ENCODE data around the gene IDI2. TPM values are rescaled to one million over a fixed set of nuclear protein-coding genes. Genes with fewer than 3 reads are reported as not detected.

The IDI2 gene
- total RNA-seq, 1 donor from 2014 or later, result not detected

DNA sequence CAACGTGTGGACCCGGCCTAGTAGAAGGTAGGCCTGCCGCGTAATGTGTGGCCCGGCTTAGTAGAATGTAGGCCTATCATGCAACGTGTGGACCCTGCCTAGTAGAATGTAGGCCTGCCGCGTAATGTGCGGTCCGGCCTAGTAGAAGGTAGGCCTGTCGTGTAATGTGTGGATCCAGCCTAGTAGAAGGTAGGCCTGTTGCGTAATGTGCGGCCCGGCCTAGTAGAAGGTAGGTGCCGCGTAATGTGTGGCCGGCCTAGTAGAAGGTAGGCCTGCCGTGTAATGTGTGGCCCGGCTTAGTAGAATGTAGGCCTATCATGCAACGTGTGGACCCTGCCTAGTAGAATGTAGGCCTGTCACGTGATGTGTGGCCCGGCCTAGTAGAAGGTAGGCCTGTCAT is 49.3 kb downstream of the IDI2 start:
- no peak overlapping the region for H3K4me3 ChIP-seq (ENCODE audit: low read depth, low read length)
- no peak for DNase-seq (ENCODE audit: low read depth)
- no peaks in the 10 kb centered on the region for H3K36me3 ChIP-seq (ENCODE audit: control insufficient read depth, insufficient read depth, low read length)
- H3K27me3 ChIP-seq (ENCODE audit: control insufficient read depth, insufficient read depth, low read length), result peaks cover 2% of the 10 kb centered on the region
- FAIRE-seq, result peak; percentile 55
- TF ChIP-seq, protein P1, sequence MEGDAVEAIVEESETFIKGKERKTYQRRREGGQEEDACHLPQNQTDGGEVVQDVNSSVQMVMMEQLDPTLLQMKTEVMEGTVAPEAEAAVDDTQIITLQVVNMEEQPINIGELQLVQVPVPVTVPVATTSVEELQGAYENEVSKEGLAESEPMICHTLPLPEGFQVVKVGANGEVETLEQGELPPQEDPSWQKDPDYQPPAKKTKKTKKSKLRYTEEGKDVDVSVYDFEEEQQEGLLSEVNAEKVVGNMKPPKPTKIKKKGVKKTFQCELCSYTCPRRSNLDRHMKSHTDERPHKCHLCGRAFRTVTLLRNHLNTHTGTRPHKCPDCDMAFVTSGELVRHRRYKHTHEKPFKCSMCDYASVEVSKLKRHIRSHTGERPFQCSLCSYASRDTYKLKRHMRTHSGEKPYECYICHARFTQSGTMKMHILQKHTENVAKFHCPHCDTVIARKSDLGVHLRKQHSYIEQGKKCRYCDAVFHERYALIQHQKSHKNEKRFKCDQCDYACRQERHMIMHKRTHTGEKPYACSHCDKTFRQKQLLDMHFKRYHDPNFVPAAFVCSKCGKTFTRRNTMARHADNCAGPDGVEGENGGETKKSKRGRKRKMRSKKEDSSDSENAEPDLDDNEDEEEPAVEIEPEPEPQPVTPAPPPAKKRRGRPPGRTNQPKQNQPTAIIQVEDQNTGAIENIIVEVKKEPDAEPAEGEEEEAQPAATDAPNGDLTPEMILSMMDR (IDR thresholded peaks at IDR 0.05; ENCODE audit: insufficient read depth, low read length, severe bottlenecking), result no peak

DNA sequence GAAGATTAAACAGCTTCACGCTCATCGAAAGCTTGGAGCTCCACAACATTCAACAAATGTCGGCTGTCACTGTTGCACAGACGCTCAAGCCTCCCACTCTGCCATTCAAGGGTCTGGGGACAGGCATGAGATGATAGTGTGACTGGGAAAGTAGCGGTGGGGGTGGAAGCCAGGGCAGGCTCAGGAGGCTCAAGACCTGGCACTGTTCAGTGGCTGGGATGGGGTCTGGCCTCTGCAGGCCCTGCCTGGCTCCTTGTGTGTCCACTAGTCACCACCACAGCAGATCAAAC is 50.9 kb downstream of the IDI2 start:
- no peak for DNase-seq (ENCODE audit: low read depth)
- FAIRE-seq, result no peak

DNA sequence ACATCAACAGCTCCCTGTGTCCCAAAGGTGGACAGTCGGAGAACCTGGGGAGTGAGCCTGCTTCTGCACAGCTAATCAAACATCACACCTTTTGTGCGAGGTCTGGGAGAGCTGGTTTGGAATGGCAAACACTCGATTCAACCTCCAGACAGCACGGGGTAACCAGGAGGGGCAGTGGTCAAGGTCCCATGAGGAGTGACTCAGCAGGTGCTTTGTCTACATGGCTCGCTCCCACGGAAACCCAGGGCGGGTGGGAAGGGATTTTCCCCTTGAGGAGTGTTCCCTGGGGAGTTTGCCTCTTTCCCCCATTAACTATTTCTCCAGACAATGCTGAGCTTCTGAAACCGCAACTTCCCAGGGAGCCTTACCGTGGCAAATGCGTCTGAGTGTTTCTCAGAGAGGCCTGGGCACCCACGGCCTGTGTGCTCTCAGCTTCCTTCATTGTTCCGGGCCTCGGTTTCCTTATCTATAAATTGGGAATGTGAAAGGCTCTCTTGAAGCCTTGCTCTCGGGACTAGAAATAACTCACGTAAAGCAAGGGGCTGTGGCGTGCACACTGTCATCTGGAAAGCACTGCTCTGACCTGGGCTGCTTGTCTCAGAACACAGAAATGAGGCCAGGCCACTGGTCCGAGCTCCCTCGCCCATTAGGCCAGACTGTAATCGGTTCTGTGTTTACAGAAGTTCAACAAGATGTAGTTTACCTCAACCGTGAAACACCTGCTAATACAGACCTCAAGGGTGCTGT is 51.4 kb downstream of the IDI2 start:
- Histone ChIP-seq H3K27me3 (ENCODE audit: control insufficient read depth, insufficient read depth, low read length) (peaks cover 2% of the 10 kb centered on the region), H3K4me3 (ENCODE audit: low read depth, low read length) (no peak overlapping the region), H3K36me3 (ENCODE audit: control insufficient read depth, insufficient read depth, low read length) (no peaks in the 10 kb centered on the region)
- TF ChIP-seq, protein P1 (IDR thresholded peaks at IDR 0.05; ENCODE audit: insufficient read depth, low read length, severe bottlenecking), result no peak
- FAIRE-seq (no peak), DNase-seq (ENCODE audit: low read depth) (no peak)

More for the DNA sequence above, 50.9 kb downstream of the IDI2 start:
- TF ChIP-seq, protein P1 (IDR thresholded peaks at IDR 0.05; ENCODE audit: insufficient read depth, low read length, severe bottlenecking), result no peak
- Histone ChIP-seq H3K27me3 (ENCODE audit: control insufficient read depth, insufficient read depth, low read length) (peaks cover 2% of the 10 kb centered on the region), H3K4me3 (ENCODE audit: low read depth, low read length) (no peak overlapping the region), H3K36me3 (ENCODE audit: control insufficient read depth, insufficient read depth, low read length) (no peaks in the 10 kb centered on the region)

DNA sequence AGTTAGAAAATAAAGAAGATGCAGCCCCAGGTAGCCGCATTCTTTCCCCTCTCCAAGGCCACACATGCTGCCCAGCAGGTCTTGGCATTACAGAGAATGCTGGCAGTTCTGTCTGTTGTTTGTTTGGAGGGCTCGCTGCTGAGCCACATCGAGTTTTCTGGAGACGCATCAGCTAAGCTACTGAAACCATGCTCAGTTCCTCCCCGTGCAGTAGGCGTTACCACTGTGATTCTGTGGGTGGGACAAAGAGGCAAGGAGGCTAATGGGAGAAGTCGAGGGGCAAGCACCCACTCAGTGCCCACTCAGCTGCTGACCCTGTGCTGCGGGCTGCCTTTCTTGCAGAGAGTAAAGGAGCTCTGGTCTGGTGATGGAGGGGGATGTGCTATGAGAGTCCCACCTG is 52.9 kb downstream of the IDI2 start:
- Histone ChIP-seq H3K4me3 (ENCODE audit: low read depth, low read length) (no peak overlapping the region), H3K27me3 (ENCODE audit: control insufficient read depth, insufficient read depth, low read length) (peaks cover 4% of the 10 kb centered on the region), H3K36me3 (ENCODE audit: control insufficient read depth, insufficient read depth, low read length) (no peaks in the 10 kb centered on the region)
- TF ChIP-seq, protein P1 (IDR thresholded peaks at IDR 0.05; ENCODE audit: insufficient read depth, low read length, severe bottlenecking), result no peak
- DNase-seq (ENCODE audit: low read depth) (no peak), FAIRE-seq (no peak)

DNA sequence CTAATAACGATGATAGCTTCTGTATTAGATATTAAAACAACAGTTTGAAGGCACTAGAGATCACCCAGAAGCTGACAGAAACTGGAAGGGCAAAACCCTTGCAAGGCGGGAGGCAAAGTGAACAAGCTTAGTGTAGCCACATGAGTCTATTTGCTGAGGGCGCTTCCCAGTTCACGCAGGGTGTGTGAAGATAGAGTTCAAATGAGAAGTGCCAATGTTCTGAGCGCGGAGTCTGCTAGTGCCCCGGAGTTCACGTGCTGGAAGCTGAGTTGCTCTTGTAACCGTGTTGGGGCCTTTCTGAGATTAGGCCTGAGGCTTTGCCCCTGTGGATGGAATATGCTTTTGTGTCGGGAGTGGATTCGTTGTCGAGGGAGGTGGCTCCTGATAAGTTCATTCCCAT is 54.0 kb downstream of the IDI2 start:
- DNase-seq (ENCODE audit: low read depth) (no peak), FAIRE-seq (no peak)
- Histone ChIP-seq H3K27me3 (ENCODE audit: control insufficient read depth, insufficient read depth, low read length) (peaks cover 4% of the 10 kb centered on the region), H3K36me3 (ENCODE audit: control insufficient read depth, insufficient read depth, low read length) (no peaks in the 10 kb centered on the region), H3K4me3 (ENCODE audit: low read depth, low read length) (no peak overlapping the region)
- TF ChIP-seq, protein P1 (IDR thresholded peaks at IDR 0.05; ENCODE audit: insufficient read depth, low read length, severe bottlenecking), result no peak

DNA sequence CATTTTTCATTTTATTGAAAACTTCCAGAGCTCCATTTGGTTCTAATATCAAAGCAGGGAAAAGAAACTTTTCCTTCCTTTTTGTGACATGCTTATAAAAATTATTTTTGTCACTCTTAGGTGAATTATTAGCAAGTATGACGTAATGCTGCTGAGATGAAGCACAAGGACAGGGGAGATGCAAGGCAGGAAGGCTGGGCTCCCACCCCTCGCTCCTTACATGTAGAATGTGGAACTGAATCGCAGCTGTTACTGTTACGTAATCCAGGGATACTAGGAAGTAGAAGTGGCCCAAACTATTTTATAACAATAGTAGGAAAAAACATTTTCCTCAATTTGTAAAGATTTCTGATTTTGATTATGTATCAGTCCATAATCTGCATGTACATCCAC is 54.5 kb downstream of the IDI2 start:
- DNase-seq (ENCODE audit: low read depth) (no peak), FAIRE-seq (no peak)
- TF ChIP-seq, protein P1 (IDR thresholded peaks at IDR 0.05; ENCODE audit: insufficient read depth, low read length, severe bottlenecking), result no peak
- H3K27me3 ChIP-seq (ENCODE audit: control insufficient read depth, insufficient read depth, low read length), result peaks cover 4% of the 10 kb centered on the region
- H3K36me3 ChIP-seq (ENCODE audit: control insufficient read depth, insufficient read depth, low read length), result no peaks in the 10 kb centered on the region
- no peak overlapping the region for H3K4me3 ChIP-seq (ENCODE audit: low read depth, low read length)

All from bronchial epithelial cell (primary cell).